H1 (cell line): ENCODE data around the gene SNAPC2. TPM values are rescaled to one million over a fixed set of nuclear protein-coding genes. Genes with fewer than 3 reads are reported as not detected.

ENCODE experiments used
- PHF8 ChIP-seq: fragments of 200-600 bp; sonication (generic); conservative IDR thresholded peaks from 2 replicates; pipeline ENCODE4 v1.7.1; 2012; ENCODE audit warnings: low read depth, mild to moderate bottlenecking, inconsistent platforms, low read length, moderate library complexity
- TCF12 ChIP-seq: IDR thresholded peaks from 2 replicates; pipeline ENCODE4 v1.6.1; 2011; ENCODE audit warnings: low read depth, mild to moderate bottlenecking, low read length
- polyA plus RNA-seq, 7 experiments: library from polyadenylated mRNA; depleted of rRNA in 3 of 7; stranded (reverse) in 5 of 7; unstranded in 2 of 7; fragments of >200 nt in 5 of 7; fragments of 200-250 nt in 2 of 7; gene quantifications; 1 replicate in 5 of 7; 2 replicates in 1 of 7; 4 replicates in 1 of 7; pipeline versions ENCODE4 v1.2.1 to v1.2.3, GENCODE V29; 2011 to 2013; ENCODE audit warnings: missing spikeins in 2 of 7, mixed read lengths in 2 of 7
- total RNA-seq: library from RNA; stranded (reverse); fragmentation: NEBNext Ultra II Directional; extraction: Animal tissue kit (Norgen Biotek cat#: 25700); gene quantifications from 2 replicates; pipeline ENCODE4 v1.2.1, GENCODE V29; 2021

Gene SNAPC2
- total and polyA plus RNA-seq, 2 of the 8 experiments (the other 6 are each of a cell fraction or from before 2014, with no cell fraction given), result 18.2 to 20.3 TPM

DNA sequence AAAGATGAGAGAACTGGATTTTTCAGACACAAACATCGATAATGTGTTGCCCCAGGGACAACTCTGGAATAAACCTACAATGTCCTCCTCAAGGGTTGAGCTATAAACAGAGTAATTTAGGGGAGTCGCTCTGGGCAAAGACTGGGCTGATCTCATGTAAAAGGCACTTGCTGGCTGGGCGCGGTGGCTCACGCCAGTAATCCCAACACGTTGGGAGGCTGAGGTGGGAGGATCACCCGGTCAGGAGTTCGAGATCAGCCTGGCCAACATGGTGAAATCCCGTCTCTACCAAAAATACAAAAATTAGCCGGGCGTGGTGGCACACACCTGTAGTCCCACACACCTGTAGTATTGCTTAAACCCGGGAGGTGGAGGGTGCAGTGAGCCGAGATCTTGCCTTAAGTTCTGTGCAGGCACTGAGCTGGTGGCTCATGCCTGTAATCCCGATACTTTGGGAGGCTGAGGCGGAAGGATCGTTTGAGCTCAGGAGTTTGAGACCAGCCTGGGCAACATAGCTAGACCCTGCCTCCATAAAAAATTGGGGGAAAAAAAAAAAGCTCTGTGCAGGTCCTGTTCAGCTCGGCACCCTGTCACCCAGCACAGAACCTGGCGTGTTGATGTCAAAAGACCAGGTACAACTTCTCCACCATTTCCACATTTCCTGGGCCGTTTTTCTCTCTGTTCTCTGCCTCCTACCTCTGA is 21.9 kb downstream of the SNAPC2 start (continued):
- no peak for TF ChIP-seq PHF8
- TF ChIP-seq TCF12, result no peak
